IMR-90 (cell line): ENCODE data around the gene PTPRF. TPM values are rescaled to one million over a fixed set of nuclear protein-coding genes. Genes with fewer than 3 reads are reported as not detected.

Source experiments
- ATAC-seq: fragments of 200-7000 bp; cut with Tn5 transposase; 2 replicates; pipeline ENCODE4 v1.9.1; 2020; ENCODE audit warnings: low read depth, mild to moderate bottlenecking, moderate library complexity
- BruUV-seq: library from RNA; stranded (reverse); fragments of 400-500 nt; replicated peaks from 2 replicates; lab custom pipeline; 2021; lab: Mats Ljungman, UMichigan
- CTCF ChIA-PET: fragments of 300-600 bp; formaldehyde crosslinking; extraction: SDS; loops from one replicate; lab custom pipeline; 2021; ENCODE audit warnings: antibody characterized with exemption; lab: Yijun Ruan, JAX
- POLR2A ChIA-PET: fragments of 300-600 bp; sonication (Branson Sonifier 250); formaldehyde crosslinking; loops from one replicate; lab custom pipeline; 2022; ENCODE audit warnings: antibody characterized with exemption; ENCODE audit not compliant: unreplicated experiment; lab: Charles Lee
- DNase-seq: peaks from one replicate; pipeline ENCODE4 v3.0.0; 2013
- H2AFZ ChIP-seq: replicated peaks from 2 replicates; pipeline ENCODE3; 2013; ENCODE audit warnings: low read length, mild to moderate bottlenecking; ENCODE audit not compliant: poor library complexity
- H2AK5ac ChIP-seq: 2 replicates; pipeline ENCODE4 v1.6.1; 2013; ENCODE audit warnings: low read depth, low read length, inconsistent platforms
- H2AK9ac ChIP-seq: replicated peaks from 2 replicates; pipeline ENCODE3; 2013; ENCODE audit warnings: mild to moderate bottlenecking, low read depth, low read length, moderate library complexity; ENCODE audit not compliant: poor library complexity
- H2BK120ac ChIP-seq: 2 replicates; pipeline ENCODE4 v1.6.1; 2013; ENCODE audit warnings: low read depth, low read length, inconsistent platforms
- H2BK15ac ChIP-seq: 3 replicates; pipeline ENCODE4 v1.6.1; 2013; ENCODE audit warnings: low read depth, low read length, inconsistent platforms
- H2BK20ac ChIP-seq: 2 replicates; pipeline ENCODE4 v1.6.1; 2013; ENCODE audit warnings: low read depth, mild to moderate bottlenecking, inconsistent platforms, low read length, moderate library complexity
- H2BK5ac ChIP-seq: 2 replicates; pipeline ENCODE4 v1.6.1; 2013; ENCODE audit warnings: mild to moderate bottlenecking, low read depth, low read length, inconsistent platforms; ENCODE audit not compliant: poor library complexity, severe bottlenecking
- H3K14ac ChIP-seq: replicated peaks from 2 replicates; pipeline ENCODE4 v1.6.1; 2013; ENCODE audit warnings: low read depth, low read length, inconsistent platforms
- H3K18ac ChIP-seq: 2 replicates; pipeline ENCODE4 v1.6.1; 2013; ENCODE audit warnings: low read depth, low read length, control low read depth
- H3K23ac ChIP-seq: 2 replicates; pipeline ENCODE4 v1.6.1; 2013; ENCODE audit warnings: low read depth, low read length, inconsistent platforms
- H3K27ac ChIP-seq: 2 replicates; pipeline ENCODE4 v1.5.1; 2013; ENCODE audit warnings: mild to moderate bottlenecking, control low read depth, low read length; ENCODE audit not compliant: insufficient read depth
- H3K27me3 ChIP-seq: 2 replicates; pipeline ENCODE4 v1.6.1; 2013; ENCODE audit warnings: low read length; ENCODE audit not compliant: control insufficient read depth, insufficient read depth
- H3K36me3 ChIP-seq: 2 replicates; pipeline ENCODE4 v1.6.1; 2013; ENCODE audit warnings: low read length, mixed read lengths; ENCODE audit not compliant: control insufficient read depth, insufficient read depth
- H3K4ac ChIP-seq: 2 replicates; pipeline ENCODE4 v1.6.1; 2013; ENCODE audit warnings: low read depth, low read length, inconsistent platforms
- H3K4me1 ChIP-seq: 2 replicates; pipeline ENCODE4 v1.6.1; 2013; ENCODE audit warnings: low read length, mixed read lengths; ENCODE audit not compliant: control insufficient read depth, insufficient read depth
- H3K4me2 ChIP-seq: 2 replicates; pipeline ENCODE4 v1.6.1; 2013; ENCODE audit warnings: low read depth, mild to moderate bottlenecking, control low read depth, low read length, moderate library complexity
- H3K4me3 ChIP-seq: 2 replicates; pipeline ENCODE4 v1.5.1; 2013; ENCODE audit warnings: low read depth, mild to moderate bottlenecking, control low read depth, low read length, moderate library complexity; ENCODE audit not compliant: insufficient read depth
- H3K56ac ChIP-seq: 2 replicates; pipeline ENCODE4 v1.6.1; 2013; ENCODE audit warnings: low read length, inconsistent platforms; ENCODE audit not compliant: insufficient read depth; ENCODE audit errors: extremely low read depth
- H3K79me1 ChIP-seq, 2 experiments: 2 replicates each; pipeline ENCODE4 v1.6.1; 2013; ENCODE audit warnings: low read length in 2 of 2, inconsistent platforms in 1 of 2, low read depth in 1 of 2
- H3K9ac ChIP-seq: 2 replicates; pipeline ENCODE4 v1.6.1; 2013; ENCODE audit warnings: low read depth, low read length, control low read depth
- H3K9me1 ChIP-seq: 2 replicates; pipeline ENCODE4 v1.6.1; 2013; ENCODE audit warnings: low read length, inconsistent platforms; ENCODE audit not compliant: insufficient read depth
- H3K9me3 ChIP-seq: 2 replicates; pipeline ENCODE4 v1.6.1; 2013; ENCODE audit warnings: low read length; ENCODE audit not compliant: control insufficient read depth, insufficient read depth
- H4K20me1 ChIP-seq: 2 replicates; pipeline ENCODE4 v1.6.1; 2013; ENCODE audit warnings: low read length, inconsistent platforms; ENCODE audit not compliant: insufficient read depth
- H4K5ac ChIP-seq: 2 replicates; pipeline ENCODE4 v1.6.1; 2013; ENCODE audit warnings: mild to moderate bottlenecking, low read depth, low read length, control low read depth
- H4K8ac ChIP-seq, 2 experiments: 2 replicates each; pipeline ENCODE4 v1.6.1; 2013; ENCODE audit warnings: low read depth in 2 of 2, low read length in 2 of 2, control low read depth in 1 of 2, inconsistent platforms in 1 of 2
- H4K91ac ChIP-seq: 2 replicates; pipeline ENCODE4 v1.6.1; 2013; ENCODE audit warnings: low read depth, low read length, inconsistent platforms; ENCODE audit not compliant: insufficient read depth
- BHLHE40 ChIP-seq: fragments of 150-350 bp; IDR thresholded peaks from 2 replicates; pipeline ENCODE4 v1.6.1; 2016; ENCODE audit warnings: mild to moderate bottlenecking, low read depth, low read length
- CHD1 ChIP-seq: IDR thresholded peaks from 2 replicates; pipeline ENCODE4 v1.6.1; 2012; ENCODE audit warnings: low read depth, low read length, improper control_type of control experiment
- FOS ChIP-seq: fragments of 150-350 bp; IDR thresholded peaks from 2 replicates; pipeline ENCODE4 v1.6.1; 2016; ENCODE audit warnings: low read depth, low read length
- MAFK ChIP-seq: IDR thresholded peaks from 2 replicates; pipeline ENCODE4 v1.6.1; 2012; ENCODE audit warnings: low read depth, low read length, improper control_type of control experiment
- MAZ ChIP-seq: IDR thresholded peaks from 2 replicates; pipeline ENCODE4 v1.6.1; 2012; ENCODE audit warnings: low read depth, mild to moderate bottlenecking, low read length, improper control_type of control experiment, moderate library complexity, borderline replicate concordance
- MXI1 ChIP-seq: IDR thresholded peaks from 2 replicates; pipeline ENCODE4 v1.6.1; 2012; ENCODE audit warnings: low read depth, mild to moderate bottlenecking, low read length, moderate library complexity, borderline replicate concordance
- NFE2L2 ChIP-seq: fragments of 150-350 bp; IDR thresholded peaks from 2 replicates; pipeline ENCODE4 v1.6.1; 2016; ENCODE audit warnings: low read depth, mild to moderate bottlenecking, low read length
- POLR2A ChIP-seq: IDR thresholded peaks from 2 replicates; pipeline ENCODE4 v1.6.1; 2012; ENCODE audit warnings: mild to moderate bottlenecking, low read depth, low read length
- RAD21 ChIP-seq: IDR thresholded peaks from 2 replicates; pipeline ENCODE4 v1.6.1; 2012; ENCODE audit warnings: low read length, improper control_type of control experiment
- RCOR1 ChIP-seq: IDR thresholded peaks from 2 replicates; pipeline ENCODE4 v1.6.1; 2012; ENCODE audit warnings: mild to moderate bottlenecking, low read length, improper control_type of control experiment; ENCODE audit not compliant: insufficient replicate concordance
- RFX5 ChIP-seq: IDR thresholded peaks from 2 replicates; pipeline ENCODE4 v1.8.0; 2012; ENCODE audit warnings: low read depth, mild to moderate bottlenecking, low read length, moderate library complexity
- SMC3 ChIP-seq: fragments of 150-350 bp; IDR thresholded peaks from 2 replicates; pipeline ENCODE4 v1.6.1; 2016; ENCODE audit warnings: low read depth, mild to moderate bottlenecking, antibody characterized with exemption, low read length, moderate library complexity
- WGBS, 2 experiments: methylation state at CpG; one replicate each; pipeline versions ENCODE4 v1.1.5 to v1.1.7; 2013; ENCODE audit warnings: missing lambda C conversion rate in 2 of 2; ENCODE audit not compliant: insufficient read length in 1 of 2; ENCODE audit errors: extremely low coverage in 2 of 2; 5-methylcytosine and 5-hydroxymethylcytosine counted together
- dilution Hi-C: fragments of 300-500 bp; cut with HindIII; formaldehyde crosslinking; loops from one replicate; pipeline ENCODE4 v1.14.3; 2018; ENCODE audit warnings: low sequenced_read_pairs; ENCODE audit not compliant: unreplicated experiment
- in situ Hi-C: fragments of 300-500 bp; cut with MboI; formaldehyde crosslinking; loops from 3 replicates; pipeline ENCODE4 v1.14.3; 2019; ENCODE audit warnings: low sequenced_read_pairs, inconsistent platforms, mixed read lengths
- intact Hi-C: fragments of 100-400 bp; cut with micrococcal nuclease; formaldehyde crosslinking; loops from 2 replicates; pipeline ENCODE4 v1.10.0; 2022
- polyA plus RNA-seq, 3 experiments: library from polyadenylated mRNA; depleted of rRNA; stranded (reverse); fragments of >200 nt; gene quantifications; 2 replicates each; pipeline ENCODE4 v1.2.3, GENCODE V29; 2012; ENCODE audit warnings: low replicate concordance in 1 of 3
- total RNA-seq: library from RNA; depleted of rRNA; stranded (reverse); fragments of >200 nt; gene quantifications from 2 replicates; pipeline ENCODE4 v1.2.3, GENCODE V29; 2012
- TF ChIP-seq, protein P1 (sequence below): fragments of 150-350 bp; IDR thresholded peaks from 2 replicates; pipeline ENCODE4 v1.6.1; 2017; ENCODE audit warnings: mild to moderate bottlenecking, antibody characterized with exemption, low read length, low read depth
- TF ChIP-seq, protein P2 (sequence below): conservative IDR thresholded peaks from 2 replicates; pipeline ENCODE4 v1.5.1; 2012; ENCODE audit warnings: mild to moderate bottlenecking, low read depth, low read length, improper control_type of control experiment

PTPRF gene
- total and polyA plus RNA-seq, 2 of the 4 experiments (the other 2 are of a cell fraction): 25.8 to 92.3 TPM

DNA sequence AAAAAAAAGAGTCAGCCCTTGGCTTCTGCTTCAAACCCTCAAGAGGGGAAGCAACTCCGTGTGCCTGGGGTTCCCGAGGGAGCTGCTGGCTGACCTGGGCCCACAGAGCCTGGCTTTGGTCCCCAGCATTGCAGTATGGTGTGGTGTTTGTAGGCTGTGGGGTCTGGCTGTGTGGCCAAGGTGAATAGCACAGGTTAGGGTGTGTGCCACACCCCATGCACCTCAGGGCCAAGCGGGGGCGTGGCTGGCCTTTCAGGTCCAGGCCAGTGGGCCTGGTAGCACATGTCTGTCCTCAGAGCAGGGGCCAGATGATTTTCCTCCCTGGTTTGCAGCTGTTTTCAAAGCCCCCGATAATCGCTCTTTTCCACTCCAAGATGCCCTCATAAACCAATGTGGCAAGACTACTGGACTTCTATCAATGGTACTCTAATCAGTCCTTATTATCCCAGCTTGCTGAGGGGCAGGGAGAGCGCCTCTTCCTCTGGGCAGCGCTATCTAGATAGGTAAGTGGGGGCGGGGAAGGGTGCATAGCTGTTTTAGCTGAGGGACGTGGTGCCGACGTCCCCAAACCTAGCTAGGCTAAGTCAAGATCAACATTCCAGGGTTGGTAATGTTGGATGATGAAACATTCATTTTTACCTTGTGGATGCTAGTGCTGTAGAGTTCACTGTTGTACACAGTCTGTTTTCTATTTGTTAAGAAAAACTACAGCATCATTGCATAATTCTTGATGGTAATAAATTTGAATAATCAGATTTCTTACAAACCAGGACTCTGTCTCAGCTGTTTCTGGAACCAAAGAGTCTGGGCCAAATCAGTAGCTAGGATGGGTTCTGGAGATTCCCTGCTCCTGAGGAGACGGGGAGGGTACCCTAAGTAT lies 92.5 kb downstream of the PTPRF start:
- Histone ChIP-seq H3K9me3 (no peaks in the 10 kb centered on the region), H2AFZ (no peak overlapping the region), H4K5ac (no peak overlapping the region), H4K8ac (no peak overlapping the region), H3K79me1 (no peaks in the 10 kb centered on the region; a peak in 1 of 4 replicates), H3K9ac (no peak overlapping the region), H3K27me3 (no peaks in the 10 kb centered on the region), H3K4me2 (no peak overlapping the region), H2BK5ac (no peak overlapping the region), H3K4me1 (no peaks in the 10 kb centered on the region), H3K9me1 (0 out of 2 replicates have a peak, but pooled peaks cover 4% of the 10 kb centered on the region), H3K18ac (no peak overlapping the region), H3K4me3 (no peak overlapping the region), H2AK5ac (no peak overlapping the region), H3K27ac (no peak overlapping the region), H2BK20ac (no peak overlapping the region), H3K23ac (no peak overlapping the region), H2BK120ac (no peak overlapping the region), H3K56ac (no peak overlapping the region), H4K20me1 (no peaks in the 10 kb centered on the region; the same call in none of the 2 replicates), H2AK9ac (no peak overlapping the region), H2BK15ac (no peak overlapping the region), H3K4ac (no peak overlapping the region), H4K91ac (no peak overlapping the region), H3K14ac (no peak overlapping the region), H3K36me3 (peaks cover 41% of the 10 kb centered on the region)
- in situ Hi-C loops (no loop called here), intact Hi-C loops (no loop called here), dilution Hi-C loops (no loop called here)
- ChIA-PET CTCF (interaction anchor here (0.6 kb wide), 1 partner anchor 250 kb away, joined by 5 read pairs; no protein-coding TSS in a partner anchor), POLR2A (no interaction called here)
- 93% methylated on average over 3 of the region's 13 CpGs; no CpG with 5 or more reads in 1 of the 2 experiments for WGBS, 2 experiments
- DNase-seq (no peak), ATAC-seq (no peak)
- TSS peak; percentile 88 for BruUV-seq
- TF ChIP-seq RCOR1 (no peak), RFX5 (no peak), RAD21 (no peak), SMC3 (no peak), MAZ (no peak), BHLHE40 (no peak), NFE2L2 (no peak), POLR2A (no peak), MXI1 (no peak), MAFK (no peak), FOS (no peak), CHD1 (no peak)
- TF ChIP-seq, protein P1, sequence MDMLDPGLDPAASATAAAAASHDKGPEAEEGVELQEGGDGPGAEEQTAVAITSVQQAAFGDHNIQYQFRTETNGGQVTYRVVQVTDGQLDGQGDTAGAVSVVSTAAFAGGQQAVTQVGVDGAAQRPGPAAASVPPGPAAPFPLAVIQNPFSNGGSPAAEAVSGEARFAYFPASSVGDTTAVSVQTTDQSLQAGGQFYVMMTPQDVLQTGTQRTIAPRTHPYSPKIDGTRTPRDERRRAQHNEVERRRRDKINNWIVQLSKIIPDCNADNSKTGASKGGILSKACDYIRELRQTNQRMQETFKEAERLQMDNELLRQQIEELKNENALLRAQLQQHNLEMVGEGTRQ: no peak
- TF ChIP-seq, protein P2, sequence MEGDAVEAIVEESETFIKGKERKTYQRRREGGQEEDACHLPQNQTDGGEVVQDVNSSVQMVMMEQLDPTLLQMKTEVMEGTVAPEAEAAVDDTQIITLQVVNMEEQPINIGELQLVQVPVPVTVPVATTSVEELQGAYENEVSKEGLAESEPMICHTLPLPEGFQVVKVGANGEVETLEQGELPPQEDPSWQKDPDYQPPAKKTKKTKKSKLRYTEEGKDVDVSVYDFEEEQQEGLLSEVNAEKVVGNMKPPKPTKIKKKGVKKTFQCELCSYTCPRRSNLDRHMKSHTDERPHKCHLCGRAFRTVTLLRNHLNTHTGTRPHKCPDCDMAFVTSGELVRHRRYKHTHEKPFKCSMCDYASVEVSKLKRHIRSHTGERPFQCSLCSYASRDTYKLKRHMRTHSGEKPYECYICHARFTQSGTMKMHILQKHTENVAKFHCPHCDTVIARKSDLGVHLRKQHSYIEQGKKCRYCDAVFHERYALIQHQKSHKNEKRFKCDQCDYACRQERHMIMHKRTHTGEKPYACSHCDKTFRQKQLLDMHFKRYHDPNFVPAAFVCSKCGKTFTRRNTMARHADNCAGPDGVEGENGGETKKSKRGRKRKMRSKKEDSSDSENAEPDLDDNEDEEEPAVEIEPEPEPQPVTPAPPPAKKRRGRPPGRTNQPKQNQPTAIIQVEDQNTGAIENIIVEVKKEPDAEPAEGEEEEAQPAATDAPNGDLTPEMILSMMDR: no peak
